GM13976 (cell line): ENCODE measurements around the gene LRRC55.

Experiments
- DNase-seq: peaks from one replicate; pipeline ENCODE4 v3.0.0; 2012; ENCODE audit warnings: low spot score
- CTCF ChIP-seq: IDR thresholded peaks from 2 replicates; pipeline ENCODE4 v1.5.1; 2012; ENCODE audit warnings: borderline replicate concordance, mild to moderate bottlenecking; ENCODE audit not compliant: insufficient read depth; ENCODE audit errors: extremely low read depth, missing control alignments, control extremely low read depth
- in situ Hi-C: fragments of 300-500 bp; cut with MboI; formaldehyde crosslinking; loops from one replicate; pipeline ENCODE4 v1.12.0; 2022; ENCODE audit warnings: low sequenced_read_pairs, mixed read lengths, inconsistent platforms; ENCODE audit not compliant: unreplicated experiment

The LRRC55 gene

GRCh38 chr11:57181678-57182305 lies at the start of gene LRRC55:
LRRC55 (plus strand) TSS chr11:57181953; CDS start chr11:57182023, 70 bp downstream.
- no peak for TF ChIP-seq CTCF
- in situ Hi-C loops, result no loop called here
- DNase-seq, result no peak

- in situ Hi-C loops, result no loop called here
- TF ChIP-seq CTCF, result no peak
- no peak for DNase-seq
These were observed 48.3 kb upstream of the LRRC55 start for GRCh38 chr11:57133366-57134038.

- no peak for DNase-seq
- in situ Hi-C loops, result no loop called here
- no peak for TF ChIP-seq CTCF
These were observed 47.5 kb upstream of the LRRC55 start for GRCh38 chr11:57134284-57134683.

GRCh38 chr11:57135020-57135751 lies 46.6 kb upstream of the LRRC55 start:
- no peak for DNase-seq
- TF ChIP-seq CTCF, result no peak
- in situ Hi-C loops, result no loop called here

GRCh38 chr11:57140568-57140967 lies 41.2 kb upstream of the LRRC55 start:
- in situ Hi-C loops, result no loop called here
- DNase-seq, result no peak
- TF ChIP-seq CTCF, result no peak

- in situ Hi-C loops, result no loop called here
- TF ChIP-seq CTCF, result no peak
- no peak for DNase-seq
These were observed 38.3 kb upstream of the LRRC55 start for GRCh38 chr11:57143459-57143858.
